ENCODE measurements around the gene GABRB1. TPM values are rescaled to one million over a fixed set of nuclear protein-coding genes. Genes with fewer than 3 reads are reported as not detected.

Gene GABRB1
- 0.69 TPM for total RNA-seq

GRCh38 chr4:47031011-47031678 is at the start of gene GABRB1:
TSS of gene GABRB1 (plus strand) at chr4:47031567.
- no peak for DNase-seq

GRCh38 chr4:46984781-46985180 is 46.6 kb upstream of the GABRB1 start:
- no peak for DNase-seq

- no peak for DNase-seq
These were observed 44.3 kb upstream of the GABRB1 start for GRCh38 chr4:46986922-46987638.

GRCh38 chr4:46992338-46992737 is 39.0 kb upstream of the GABRB1 start:
- DNase-seq, result no peak

GRCh38 chr4:46993075-46994006 is 38.0 kb upstream of the GABRB1 start, which contains the start of gene GABRA4:
TSS of gene GABRA4 (minus strand) at chr4:46993581. CDS start at chr4:46993424, 157 bp downstream.
- no peak for DNase-seq

GRCh38 chr4:46994007-46994405 is 37.4 kb upstream of the GABRB1 start:
- DNase-seq, result no peak

GRCh38 chr4:46999566-46999965 is 31.8 kb upstream of the GABRB1 start:
- DNase-seq, result no peak

- DNase-seq, result no peak
These were observed 31.0 kb upstream of the GABRB1 start for GRCh38 chr4:47000406-47000805.

- no peak for DNase-seq
These were observed 28.8 kb upstream of the GABRB1 start for GRCh38 chr4:47002580-47002979.

- no peak for DNase-seq
These were observed 20.9 kb upstream of the GABRB1 start for GRCh38 chr4:47010347-47010911.

- no peak for DNase-seq
These were observed 20.4 kb upstream of the GABRB1 start for GRCh38 chr4:47010912-47011446.

- DNase-seq, result no peak
These were observed 18.7 kb upstream of the GABRB1 start for GRCh38 chr4:47012676-47013075.

- DNase-seq, result no peak
These were observed 18.0 kb upstream of the GABRB1 start for GRCh38 chr4:47013373-47013772.

- DNase-seq, result no peak
These were observed 14.3 kb upstream of the GABRB1 start for GRCh38 chr4:47017081-47017480.

GRCh38 chr4:47017494-47017893 is 13.9 kb upstream of the GABRB1 start:
- no peak for DNase-seq

GRCh38 chr4:47031751-47032404 is 511 bp downstream of the GABRB1 start:
- no peak for DNase-seq

GRCh38 chr4:47032405-47033106 is 1.2 kb downstream of the GABRB1 start:
- peak; percentile 6 for DNase-seq

- no peak for DNase-seq
These were observed 6.9 kb downstream of the GABRB1 start for GRCh38 chr4:47038263-47038662.

GRCh38 chr4:47040828-47041227 is 9.5 kb downstream of the GABRB1 start:
- DNase-seq, result no peak

- DNase-seq, result no peak
These were observed 12.5 kb downstream of the GABRB1 start for GRCh38 chr4:47043821-47044220.

- DNase-seq, result no peak
These were observed 13.9 kb downstream of the GABRB1 start for GRCh38 chr4:47045261-47045660.
